Measurements from ENCODE around the gene BCDIN3D.

BCDIN3D gene

DNA sequence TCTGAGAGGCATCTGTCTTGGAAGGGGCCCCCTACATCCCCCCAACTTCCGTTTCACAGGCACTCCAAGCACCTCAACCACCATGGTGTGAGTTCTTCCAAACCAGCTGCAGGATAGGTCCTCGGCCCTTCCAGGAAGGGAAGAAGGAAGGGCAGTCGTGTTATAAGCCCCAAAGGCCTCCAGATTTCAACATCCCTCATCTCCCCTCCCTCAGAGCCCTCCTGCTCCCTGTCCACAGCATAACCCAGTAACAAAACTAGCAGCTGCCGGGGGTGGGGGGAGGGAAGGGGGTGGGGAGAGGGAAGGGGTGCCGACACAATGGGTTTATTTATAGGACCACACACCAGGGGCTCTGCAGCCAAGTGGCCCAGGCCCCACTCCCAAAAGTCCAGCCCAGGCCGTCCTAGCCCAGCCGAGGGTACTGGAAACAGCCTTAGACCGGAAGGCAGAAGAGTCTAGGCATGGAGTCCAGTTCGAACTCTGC lies 33.0 kb downstream of the BCDIN3D start:
- WGBS (ENCODE audit: insufficient coverage) = 87% methylated on average over 6 of the region's 9 CpGs
- H3K27me3 ChIP-seq (replicated peaks in 2 of 5; ENCODE audit: control insufficient read depth in 4 of 5, insufficient read depth in 5 of 5, low read length in 4 of 5) = no peaks in the 10 kb centered on the region
- peaks cover 0 to 20% (median 0%) of the 10 kb centered on the region in 4 experiments for H3K4me1 ChIP-seq (ENCODE audit: control extremely low read depth in 1 of 4, control insufficient read depth in 4 of 4, insufficient read depth in 4 of 4, low read length in 3 of 4)
- no peaks in the 10 kb centered on the region for H3K9me3 ChIP-seq (ENCODE audit: control extremely low read depth in 1 of 5, control insufficient read depth in 4 of 5, insufficient read depth in 2 of 5, low read depth in 1 of 5, low read length in 4 of 5)
- POLR2A ChIA-PET = interaction anchor here (0.6 to 1.2 kb wide), 3 partner anchors 18 to 108 kb away, joined by 3 to 5 read pairs (median 4); partner anchors contain the start of gene NCKAP5L
- no peak overlapping the region for H3K4me3 ChIP-seq (ENCODE audit: control insufficient read depth in 1 of 7, extremely low read depth in 1 of 7, insufficient read depth in 4 of 7, low read depth in 2 of 7, low read length in 6 of 7)
- H3K27ac ChIP-seq (ENCODE audit: insufficient read depth in 1 of 2, low read depth in 1 of 2, low read length in 2 of 2, poor library complexity in 1 of 2, severe bottlenecking in 2 of 2) = no peak overlapping the region
- H3K36me3 ChIP-seq (ENCODE audit: control insufficient read depth in 4 of 4, insufficient read depth in 4 of 4, low read length in 3 of 4) = peaks cover 4 to 21% (median 10%) of the 10 kb centered on the region in 4 experiments
- no peak for DNase-seq
- CTCF ChIA-PET = interaction anchor here (0.8 to 1.9 kb wide), 3 partner anchors 15 to 32 kb away, joined by 3 to 9 read pairs (median 3); no protein-coding TSS in a partner anchor

GRCh38 chr12:49809381-49809905 lies 33.5 kb downstream of the BCDIN3D start:
- H3K4me3 ChIP-seq (ENCODE audit: control insufficient read depth in 1 of 7, extremely low read depth in 1 of 7, insufficient read depth in 4 of 7, low read depth in 2 of 7, low read length in 6 of 7) = no peak overlapping the region
- no peak overlapping the region for H3K27ac ChIP-seq (ENCODE audit: insufficient read depth in 1 of 2, low read depth in 1 of 2, low read length in 2 of 2, poor library complexity in 1 of 2, severe bottlenecking in 2 of 2)
- DNase-seq = no peak
- no peaks in the 10 kb centered on the region for H3K27me3 ChIP-seq (replicated peaks in 2 of 5; ENCODE audit: control insufficient read depth in 4 of 5, insufficient read depth in 5 of 5, low read length in 4 of 5)
- WGBS (ENCODE audit: insufficient coverage) = 89% methylated on average over 1 of the region's 4 CpGs
- peaks cover 6 to 26% (median 15%) of the 10 kb centered on the region in 4 experiments for H3K36me3 ChIP-seq (ENCODE audit: control insufficient read depth in 4 of 4, insufficient read depth in 4 of 4, low read length in 3 of 4)
- CTCF ChIA-PET = interaction anchor here (1.2 kb wide), 2 partner anchors 16 to 31 kb away, joined by 3 to 4 read pairs; no protein-coding TSS in a partner anchor
- POLR2A ChIA-PET = interaction anchor here (0.6 kb wide), 1 partner anchor 108 kb away, joined by 3 read pairs; no protein-coding TSS in a partner anchor
- H3K9me3 ChIP-seq (ENCODE audit: control extremely low read depth in 1 of 5, control insufficient read depth in 4 of 5, insufficient read depth in 2 of 5, low read depth in 1 of 5, low read length in 4 of 5) = no peaks in the 10 kb centered on the region
- H3K4me1 ChIP-seq (ENCODE audit: control extremely low read depth in 1 of 4, control insufficient read depth in 4 of 4, insufficient read depth in 4 of 4, low read length in 3 of 4) = peaks cover 0 to 20% (median 0%) of the 10 kb centered on the region in 4 experiments

GRCh38 chr12:49808686-49809380 lies 34.1 kb downstream of the BCDIN3D start:
- H3K36me3 ChIP-seq (ENCODE audit: control insufficient read depth in 4 of 4, insufficient read depth in 4 of 4, low read length in 3 of 4) = peaks cover 6 to 30% (median 17%) of the 10 kb centered on the region in 4 experiments
- POLR2A ChIA-PET = interaction anchor here (0.6 kb wide), 1 partner anchor 109 kb away, joined by 3 read pairs; no protein-coding TSS in a partner anchor
- CTCF ChIA-PET = interaction anchor here (0.6 to 1.2 kb wide), 5 partner anchors 9 to 31 kb away, joined by 3 to 4 read pairs (median 4); no protein-coding TSS in a partner anchor

GRCh38 chr12:49807991-49808580 lies 34.8 kb downstream of the BCDIN3D start:
- ChIA-PET CTCF (interaction anchor here (0.6 to 1.2 kb wide), 5 partner anchors 9 to 32 kb away, joined by 3 to 4 read pairs (median 4); no protein-coding TSS in a partner anchor), POLR2A (no interaction called here)
- Histone ChIP-seq H3K4me3 (ENCODE audit: control insufficient read depth in 1 of 7, extremely low read depth in 1 of 7, insufficient read depth in 4 of 7, low read depth in 2 of 7, low read length in 6 of 7) (no peak overlapping the region), H3K27me3 (replicated peaks in 2 of 5; ENCODE audit: control insufficient read depth in 4 of 5, insufficient read depth in 5 of 5, low read length in 4 of 5) (no peaks in the 10 kb centered on the region), H3K9me3 (ENCODE audit: control extremely low read depth in 1 of 5, control insufficient read depth in 4 of 5, insufficient read depth in 2 of 5, low read depth in 1 of 5, low read length in 4 of 5) (no peaks in the 10 kb centered on the region), H3K4me1 (ENCODE audit: control extremely low read depth in 1 of 4, control insufficient read depth in 4 of 4, insufficient read depth in 4 of 4, low read length in 3 of 4) (peaks cover 0 to 20% (median 0%) of the 10 kb centered on the region in 4 experiments), H3K27ac (ENCODE audit: insufficient read depth in 1 of 2, low read depth in 1 of 2, low read length in 2 of 2, poor library complexity in 1 of 2, severe bottlenecking in 2 of 2) (no peak overlapping the region), H3K36me3 (ENCODE audit: control insufficient read depth in 4 of 4, insufficient read depth in 4 of 4, low read length in 3 of 4) (peaks cover 6 to 37% (median 21%) of the 10 kb centered on the region in 4 experiments)
- no peak for DNase-seq
- whole genome bisulfite sequencing (ENCODE audit: insufficient coverage) = 98% methylated on average over 11 of the region's 12 CpGs

More at GRCh38 chr12:49808686-49809380, 34.1 kb downstream of the BCDIN3D start:
- Histone ChIP-seq H3K4me3 (ENCODE audit: control insufficient read depth in 1 of 7, extremely low read depth in 1 of 7, insufficient read depth in 4 of 7, low read depth in 2 of 7, low read length in 6 of 7) (no peak overlapping the region), H3K27ac (ENCODE audit: insufficient read depth in 1 of 2, low read depth in 1 of 2, low read length in 2 of 2, poor library complexity in 1 of 2, severe bottlenecking in 2 of 2) (no peak overlapping the region), H3K9me3 (ENCODE audit: control extremely low read depth in 1 of 5, control insufficient read depth in 4 of 5, insufficient read depth in 2 of 5, low read depth in 1 of 5, low read length in 4 of 5) (no peaks in the 10 kb centered on the region), H3K27me3 (replicated peaks in 2 of 5; ENCODE audit: control insufficient read depth in 4 of 5, insufficient read depth in 5 of 5, low read length in 4 of 5) (no peaks in the 10 kb centered on the region), H3K4me1 (ENCODE audit: control extremely low read depth in 1 of 4, control insufficient read depth in 4 of 4, insufficient read depth in 4 of 4, low read length in 3 of 4) (peaks cover 0 to 20% (median 0%) of the 10 kb centered on the region in 4 experiments)
- WGBS (ENCODE audit: insufficient coverage) = 99% methylated on average over 9 of the region's 14 CpGs
- no peak for DNase-seq

- H3K36me3 ChIP-seq (ENCODE audit: control insufficient read depth in 4 of 4, insufficient read depth in 4 of 4, low read length in 3 of 4) = peaks cover 9 to 45% (median 29%) of the 10 kb centered on the region in 4 experiments
- ChIA-PET CTCF (interaction anchor here (1.1 kb wide), 1 partner anchor 9 kb away, joined by 3 read pairs; no protein-coding TSS in a partner anchor), POLR2A (no interaction called here)
- no peaks in the 10 kb centered on the region for H3K9me3 ChIP-seq (ENCODE audit: control extremely low read depth in 1 of 5, control insufficient read depth in 4 of 5, insufficient read depth in 2 of 5, low read depth in 1 of 5, low read length in 4 of 5)
- DNase-seq = no peak
- peaks cover 0 to 13% (median 0%) of the 10 kb centered on the region in 4 experiments for H3K4me1 ChIP-seq (ENCODE audit: control extremely low read depth in 1 of 4, control insufficient read depth in 4 of 4, insufficient read depth in 4 of 4, low read length in 3 of 4)
- no peaks in the 10 kb centered on the region for H3K27me3 ChIP-seq (replicated peaks in 2 of 5; ENCODE audit: control insufficient read depth in 4 of 5, insufficient read depth in 5 of 5, low read length in 4 of 5)
- H3K27ac ChIP-seq (ENCODE audit: insufficient read depth in 1 of 2, low read depth in 1 of 2, low read length in 2 of 2, poor library complexity in 1 of 2, severe bottlenecking in 2 of 2) = no peak overlapping the region
- H3K4me3 ChIP-seq (ENCODE audit: control insufficient read depth in 1 of 7, extremely low read depth in 1 of 7, insufficient read depth in 4 of 7, low read depth in 2 of 7, low read length in 6 of 7) = no peak overlapping the region
- WGBS (ENCODE audit: insufficient coverage) = 89% methylated on average over 2 of the region's 7 CpGs
These were observed 36.0 kb downstream of the BCDIN3D start for GRCh38 chr12:49806877-49807276.

GRCh38 chr12:49806321-49806813 lies 36.5 kb downstream of the BCDIN3D start:
- ChIA-PET CTCF (interaction anchor here (1.1 to 1.5 kb wide), 2 partner anchors 9 to 32 kb away, joined by 3 to 7 read pairs; no protein-coding TSS in a partner anchor), POLR2A (no interaction called here)
- Histone ChIP-seq H3K27me3 (replicated peaks in 2 of 5; ENCODE audit: control insufficient read depth in 4 of 5, insufficient read depth in 5 of 5, low read length in 4 of 5) (no peaks in the 10 kb centered on the region), H3K4me1 (ENCODE audit: control extremely low read depth in 1 of 4, control insufficient read depth in 4 of 4, insufficient read depth in 4 of 4, low read length in 3 of 4) (peaks cover 0 to 10% (median 0%) of the 10 kb centered on the region in 4 experiments), H3K27ac (ENCODE audit: insufficient read depth in 1 of 2, low read depth in 1 of 2, low read length in 2 of 2, poor library complexity in 1 of 2, severe bottlenecking in 2 of 2) (no peak overlapping the region), H3K4me3 (ENCODE audit: control insufficient read depth in 1 of 7, extremely low read depth in 1 of 7, insufficient read depth in 4 of 7, low read depth in 2 of 7, low read length in 6 of 7) (no peak overlapping the region), H3K9me3 (ENCODE audit: control extremely low read depth in 1 of 5, control insufficient read depth in 4 of 5, insufficient read depth in 2 of 5, low read depth in 1 of 5, low read length in 4 of 5) (no peaks in the 10 kb centered on the region), H3K36me3 (ENCODE audit: control insufficient read depth in 4 of 4, insufficient read depth in 4 of 4, low read length in 3 of 4) (peaks cover 9 to 50% (median 32%) of the 10 kb centered on the region in 4 experiments)
- WGBS (ENCODE audit: insufficient coverage) = 90% methylated on average over 5 of the region's 7 CpGs
- DNase-seq = no peak

Measured in common myeloid progenitor, CD34-positive (primary cell).